HG02938 (cell line): ENCODE measurements around the gene IFNAR2.

Experiments used
- ATAC-seq: cut with Tn5 transposase; IDR thresholded peaks from one replicate; pipeline ENCODE4 v1.9.1; 2021; ENCODE audit warnings: mild to moderate bottlenecking, moderate library complexity; ENCODE audit not compliant: unreplicated experiment

Gene IFNAR2

DNA sequence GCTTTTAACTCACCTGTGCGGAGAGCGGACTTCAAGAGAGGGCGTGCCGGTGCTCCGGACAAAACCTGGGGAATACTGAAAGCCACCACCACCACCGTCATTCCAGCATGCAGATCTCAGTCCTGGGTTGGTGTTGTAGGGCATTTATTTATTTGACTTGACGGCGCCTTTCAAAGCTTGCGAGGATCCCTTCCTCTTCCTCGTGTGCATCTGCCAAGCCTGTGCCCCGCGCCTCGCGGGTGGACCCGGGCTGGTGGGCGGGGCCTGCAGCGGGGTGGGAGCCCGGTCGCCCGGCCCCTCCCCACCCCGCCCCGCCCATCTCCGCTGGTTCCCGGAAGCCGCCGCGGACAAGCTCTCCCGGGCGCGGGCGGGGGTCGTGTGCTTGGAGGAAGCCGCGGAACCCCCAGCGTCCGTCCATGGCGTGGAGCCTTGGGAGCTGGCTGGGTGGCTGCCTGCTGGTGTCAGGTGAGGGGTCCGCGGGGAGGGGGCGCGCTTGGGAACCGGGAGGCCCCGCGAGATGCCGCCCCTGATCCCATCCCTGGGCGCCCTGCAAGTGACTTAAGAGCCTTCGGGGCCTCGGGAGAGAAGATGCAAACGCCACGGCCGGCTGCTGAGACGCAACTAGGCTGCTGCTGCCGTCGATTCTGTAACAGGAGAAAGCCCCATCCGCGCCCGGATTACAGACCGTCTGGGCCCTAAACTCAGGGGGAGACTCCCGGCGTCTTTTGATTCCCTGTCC is 36.5 kb downstream of the IFNAR2 start, which contains the start of gene IL10RB:
Gene IL10RB, plus strand, starts transcription at position 318 of the 739 bp plus-strand sequence. Its CDS starts 99 bp downstream, at position 417.
- peak; percentile 30 for ATAC-seq

DNA sequence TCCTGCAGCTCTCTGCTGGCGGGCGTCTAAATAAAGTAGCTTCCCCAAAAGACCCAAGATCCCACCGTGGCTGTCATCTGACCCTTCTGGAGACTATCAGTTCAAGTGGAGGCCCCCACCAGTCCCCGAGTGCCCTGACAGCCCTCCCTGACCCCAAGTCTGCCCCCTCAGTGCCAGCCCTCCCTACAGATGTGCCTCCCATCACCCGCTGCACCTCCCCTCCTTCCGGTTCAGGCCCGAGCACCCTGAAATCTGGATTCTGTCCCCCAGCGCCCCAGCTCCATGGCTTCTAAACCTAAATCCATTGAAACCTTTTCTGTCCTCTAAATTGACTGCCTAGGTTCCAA is 37.0 kb downstream of the IFNAR2 start:
- no peak for ATAC-seq

DNA sequence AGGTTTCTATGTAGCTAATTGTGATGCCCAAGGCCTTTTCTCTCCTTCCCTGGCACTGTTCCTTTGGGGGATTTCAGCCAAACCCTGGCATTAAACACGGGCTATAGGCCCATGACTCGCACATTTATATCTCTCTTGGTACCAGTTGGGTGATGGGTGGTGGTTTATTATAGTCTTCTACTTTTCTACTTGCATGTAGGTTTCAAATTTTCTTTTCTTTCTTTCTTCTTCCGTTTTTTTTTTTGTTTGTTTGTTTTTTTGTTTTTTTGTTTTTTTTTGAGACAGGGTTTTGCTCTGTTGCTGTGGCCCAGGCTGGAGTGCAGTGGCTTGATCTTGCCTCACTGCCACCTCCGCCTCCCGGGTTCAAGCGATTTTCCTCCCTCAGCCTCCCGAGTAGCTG is 37.5 kb downstream of the IFNAR2 start:
- no peak for ATAC-seq

DNA sequence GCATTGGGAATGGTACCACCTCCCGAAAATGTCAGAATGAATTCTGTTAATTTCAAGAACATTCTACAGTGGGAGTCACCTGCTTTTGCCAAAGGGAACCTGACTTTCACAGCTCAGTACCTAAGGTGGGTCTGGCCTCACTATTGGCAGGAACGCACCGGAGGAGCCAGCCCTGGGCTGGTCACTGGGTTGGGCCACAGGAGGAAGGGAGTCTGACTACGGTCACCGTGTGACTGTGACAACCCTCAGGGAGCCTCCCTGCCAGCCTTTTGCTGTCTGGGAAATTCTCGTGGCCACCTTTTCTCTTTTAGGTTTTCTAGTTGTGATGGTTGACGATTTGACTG is 38.6 kb downstream of the IFNAR2 start:
- ATAC-seq = peak; percentile 10

DNA sequence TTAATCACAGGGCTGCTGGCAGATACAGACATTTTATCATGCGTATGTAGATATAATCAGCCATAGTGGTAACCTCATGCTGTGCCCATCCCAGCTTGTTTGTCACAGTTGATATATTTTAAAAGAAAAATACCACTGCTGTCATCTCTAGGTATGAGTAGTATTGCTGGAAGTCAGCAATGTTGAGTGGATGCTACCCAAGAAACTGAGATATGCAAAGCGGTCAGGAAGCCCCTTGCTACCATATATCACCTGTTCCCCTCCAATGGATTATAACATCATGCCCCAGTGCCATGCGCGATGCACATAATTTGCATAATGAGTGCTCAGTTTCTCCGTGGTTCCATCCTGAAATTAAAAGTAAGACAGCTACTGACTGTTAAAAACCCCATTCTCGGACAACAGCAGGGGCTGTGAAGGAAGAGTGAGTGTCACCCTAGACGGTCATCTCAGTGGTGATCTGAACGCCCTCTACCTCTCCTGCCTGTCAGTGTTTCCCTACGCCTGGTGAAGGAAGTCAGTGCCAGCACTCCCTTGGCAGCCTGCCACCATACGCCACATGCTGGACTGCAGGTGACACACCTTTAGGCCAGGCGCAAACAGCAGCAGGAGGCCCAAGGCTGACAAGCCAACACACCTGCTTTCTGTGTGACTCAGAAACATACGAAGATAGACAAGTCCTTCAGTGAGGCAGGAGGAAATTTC is 39.2 kb downstream of the IFNAR2 start:
- peak; percentile 59 for ATAC-seq

DNA sequence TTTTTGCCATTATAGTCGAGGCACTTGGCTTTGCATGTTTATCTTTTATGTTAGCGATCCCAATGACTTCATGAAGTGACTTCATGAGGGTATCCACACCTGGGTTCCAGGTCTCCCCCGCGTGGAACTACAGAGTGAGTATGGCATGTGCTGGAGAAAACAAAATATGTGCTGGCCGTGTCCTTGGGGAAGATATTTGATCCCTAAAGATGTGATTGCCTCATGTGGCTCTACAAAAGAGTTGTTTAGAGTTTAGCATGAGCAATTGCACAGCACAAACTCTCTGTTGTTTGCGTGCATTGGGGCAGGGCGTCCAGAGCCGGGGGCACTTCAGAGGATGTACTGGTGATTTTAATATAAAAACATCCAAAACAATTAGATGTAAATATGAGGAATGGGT is 41.2 kb downstream of the IFNAR2 start:
- ATAC-seq = no peak

DNA sequence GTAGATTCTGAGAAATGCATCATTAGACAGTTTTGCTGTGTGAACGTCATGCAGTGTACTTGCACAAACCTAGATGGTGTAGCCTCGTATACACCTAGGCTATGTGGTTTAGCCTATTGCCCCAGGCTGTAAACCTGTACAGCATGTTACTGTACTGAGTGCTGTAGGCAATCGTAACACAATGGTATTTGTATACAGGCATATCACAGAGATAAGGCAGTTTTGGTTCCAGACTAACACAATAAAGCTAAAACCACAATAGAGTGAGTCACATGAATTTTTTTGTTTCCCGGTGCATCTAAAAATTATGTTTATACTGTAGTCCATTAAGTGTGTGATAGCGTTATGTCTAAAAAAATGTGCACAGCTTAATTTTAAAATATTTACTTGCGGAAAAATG is 43.3 kb downstream of the IFNAR2 start:
- no peak for ATAC-seq

DNA sequence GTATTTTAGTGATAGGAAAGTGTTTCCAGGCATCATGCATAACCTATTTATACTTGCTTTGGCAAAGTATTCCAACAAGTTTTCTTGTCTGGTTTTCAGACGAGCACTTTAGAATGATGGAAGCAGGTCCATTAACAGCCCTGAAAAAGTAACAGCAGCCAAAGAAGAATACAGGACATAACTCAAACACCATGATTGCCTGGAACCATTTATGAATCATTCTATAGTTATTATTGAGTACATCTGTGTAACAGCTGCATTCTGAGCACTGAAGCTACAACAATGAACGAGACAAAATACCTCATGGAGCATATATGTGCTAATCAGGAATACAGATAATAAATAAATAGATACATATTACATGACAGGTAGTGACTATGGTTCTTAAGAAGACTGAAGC is 49.0 kb downstream of the IFNAR2 start:
- no peak for ATAC-seq

DNA sequence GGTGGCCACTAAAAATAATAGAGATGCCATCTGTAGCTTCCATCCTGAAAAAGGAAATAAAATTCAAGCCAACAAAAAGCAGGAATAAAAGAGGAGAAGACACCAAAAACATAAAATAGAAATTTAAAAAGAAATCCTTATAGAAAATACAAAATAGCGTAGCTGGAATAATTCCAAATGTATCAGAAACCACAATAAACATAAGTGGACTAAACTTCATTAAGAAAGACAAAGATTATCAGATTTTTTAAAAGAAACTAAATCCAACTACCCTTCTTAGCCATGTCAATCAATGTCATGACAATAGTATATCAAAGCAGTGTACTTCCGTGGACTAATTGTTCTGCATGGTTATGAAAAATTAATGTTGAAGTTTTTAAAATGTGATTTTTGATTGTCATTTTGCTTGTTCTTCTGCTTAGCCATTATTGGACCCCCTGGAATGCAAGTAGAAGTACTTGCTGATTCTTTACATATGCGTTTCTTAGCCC is 49.6 kb downstream of the IFNAR2 start:
- no peak for ATAC-seq
